MCF 10A (cell line): ENCODE data around the gene HCFC1. TPM values are rescaled to one million over a fixed set of nuclear protein-coding genes. Genes with fewer than 3 reads are reported as not detected.
A peak's percentile ranks its signal among the peaks of the same experiment; 100 is the strongest.

Experiments
- BruUV-seq: library from RNA; stranded (reverse); fragments of 400-500 nt; replicated peaks from 2 replicates; lab custom pipeline; 2021; lab: Mats Ljungman, UMichigan
- CTCF ChIA-PET: fragments of 300-600 bp; sonication (Branson Sonifier 250); formaldehyde crosslinking; extraction: SDS; loops from one replicate; lab custom pipeline; 2021; ENCODE audit warnings: antibody characterized with exemption, inconsistent platforms; lab: Yijun Ruan, JAX
- POLR2A ChIA-PET: fragments of 300-600, 350-650 bp; sonication (Branson Sonifier 250); formaldehyde crosslinking; extraction: SDS; loops from one replicate; lab custom pipeline; 2020; ENCODE audit warnings: antibody characterized with exemption, inconsistent platforms; lab: Yijun Ruan, JAX
- DNase-seq: peaks from one replicate; pipeline ENCODE4 v3.0.0-alpha.2; 2018; ENCODE audit not compliant: unreplicated experiment
- H3K27ac Mint-ChIP-seq: one replicate; pipeline ENCODE4 v1.8.0; 2022; ENCODE audit warnings: mild to moderate bottlenecking, low read depth, mixed read lengths; ENCODE audit not compliant: unreplicated experiment
- H3K27me3 Mint-ChIP-seq: one replicate; pipeline ENCODE4 v1.8.0; 2022; ENCODE audit warnings: mixed read lengths; ENCODE audit not compliant: insufficient read depth, unreplicated experiment
- H3K36me3 Mint-ChIP-seq: one replicate; pipeline ENCODE4 v1.8.0; 2022; ENCODE audit warnings: mild to moderate bottlenecking, moderate library complexity, mixed read lengths; ENCODE audit not compliant: insufficient read depth, unreplicated experiment
- H3K4me1 Mint-ChIP-seq: one replicate; pipeline ENCODE4 v1.8.0; 2022; ENCODE audit warnings: mixed read lengths; ENCODE audit not compliant: insufficient read depth, unreplicated experiment
- H3K4me3 Mint-ChIP-seq: one replicate; pipeline ENCODE4 v1.8.0; 2022; ENCODE audit warnings: mild to moderate bottlenecking, moderate library complexity, mixed read lengths; ENCODE audit not compliant: unreplicated experiment
- H3K9me3 Mint-ChIP-seq: one replicate; pipeline ENCODE4 v1.8.0; 2022; ENCODE audit warnings: mixed read lengths; ENCODE audit not compliant: unreplicated experiment
- intact Hi-C: fragments of 100-400 bp; cut with micrococcal nuclease; formaldehyde crosslinking; loops from 2 replicates; pipeline ENCODE4 v1.14.1; 2022
- total RNA-seq: library from RNA; stranded (reverse); gene quantifications from 2 replicates; pipeline ENCODE4 v1.2.3, GENCODE V29; 2022
- TF ChIP-seq, protein P1 (sequence below): fragments of 200-600 bp; IDR thresholded peaks from one replicate; pipeline ENCODE4 v1.8.0; 2022; ENCODE audit warnings: antibody characterized with exemption, mild to moderate bottlenecking; ENCODE audit not compliant: unreplicated experiment

HCFC1 gene
- total RNA-seq, 1 experiment from 2014 or later: 44.5 TPM

DNA sequence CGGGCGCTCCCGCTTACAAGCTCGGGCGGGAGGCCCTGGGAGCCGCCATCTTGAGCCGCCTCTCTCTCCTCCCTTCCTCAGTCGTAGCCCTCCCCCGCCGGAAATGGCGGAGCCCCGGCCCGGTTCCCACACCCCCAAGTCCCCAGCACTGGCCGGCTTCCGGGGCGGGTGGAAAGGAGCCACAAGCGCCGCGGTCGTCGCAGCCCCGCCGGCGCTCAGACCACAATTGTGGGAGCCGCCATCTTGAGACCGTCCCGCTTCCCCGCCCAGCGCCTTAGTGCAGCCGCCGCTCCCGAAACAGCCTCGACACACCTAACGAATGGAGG lies 531 bp downstream of the HCFC1 start:
- ChIA-PET CTCF (interaction anchor here (0.7 to 5.2 kb wide), 4 partner anchors 24 to 392 kb away, joined by 3 to 38 read pairs (median 6); partner anchors contain the start of gene RENBP), POLR2A (interaction anchor here (0.6 to 3.8 kb wide), 21 partner anchors 25 to 1030 kb away, joined by 3 to 15 read pairs (median 4); partner anchors contain the start of genes ARHGAP4, G6PD, IKBKG and RPL10)
- BruUV-seq: TSS peak; percentile 37
- Mint-ChIP-seq H3K27ac (peak overlapping the region; percentile 100), H3K9me3 (no peaks in the 10 kb centered on the region), H3K36me3 (peaks cover 4% of the 10 kb centered on the region), H3K4me1 (peaks cover 29% of the 10 kb centered on the region), H3K4me3 (peak overlapping the region; percentile 95), H3K27me3 (no peaks in the 10 kb centered on the region)
- TF ChIP-seq, protein P1, sequence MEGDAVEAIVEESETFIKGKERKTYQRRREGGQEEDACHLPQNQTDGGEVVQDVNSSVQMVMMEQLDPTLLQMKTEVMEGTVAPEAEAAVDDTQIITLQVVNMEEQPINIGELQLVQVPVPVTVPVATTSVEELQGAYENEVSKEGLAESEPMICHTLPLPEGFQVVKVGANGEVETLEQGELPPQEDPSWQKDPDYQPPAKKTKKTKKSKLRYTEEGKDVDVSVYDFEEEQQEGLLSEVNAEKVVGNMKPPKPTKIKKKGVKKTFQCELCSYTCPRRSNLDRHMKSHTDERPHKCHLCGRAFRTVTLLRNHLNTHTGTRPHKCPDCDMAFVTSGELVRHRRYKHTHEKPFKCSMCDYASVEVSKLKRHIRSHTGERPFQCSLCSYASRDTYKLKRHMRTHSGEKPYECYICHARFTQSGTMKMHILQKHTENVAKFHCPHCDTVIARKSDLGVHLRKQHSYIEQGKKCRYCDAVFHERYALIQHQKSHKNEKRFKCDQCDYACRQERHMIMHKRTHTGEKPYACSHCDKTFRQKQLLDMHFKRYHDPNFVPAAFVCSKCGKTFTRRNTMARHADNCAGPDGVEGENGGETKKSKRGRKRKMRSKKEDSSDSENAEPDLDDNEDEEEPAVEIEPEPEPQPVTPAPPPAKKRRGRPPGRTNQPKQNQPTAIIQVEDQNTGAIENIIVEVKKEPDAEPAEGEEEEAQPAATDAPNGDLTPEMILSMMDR: no peak
- DNase-seq: peak; percentile 96
- intact Hi-C loops: no loop called here

DNA sequence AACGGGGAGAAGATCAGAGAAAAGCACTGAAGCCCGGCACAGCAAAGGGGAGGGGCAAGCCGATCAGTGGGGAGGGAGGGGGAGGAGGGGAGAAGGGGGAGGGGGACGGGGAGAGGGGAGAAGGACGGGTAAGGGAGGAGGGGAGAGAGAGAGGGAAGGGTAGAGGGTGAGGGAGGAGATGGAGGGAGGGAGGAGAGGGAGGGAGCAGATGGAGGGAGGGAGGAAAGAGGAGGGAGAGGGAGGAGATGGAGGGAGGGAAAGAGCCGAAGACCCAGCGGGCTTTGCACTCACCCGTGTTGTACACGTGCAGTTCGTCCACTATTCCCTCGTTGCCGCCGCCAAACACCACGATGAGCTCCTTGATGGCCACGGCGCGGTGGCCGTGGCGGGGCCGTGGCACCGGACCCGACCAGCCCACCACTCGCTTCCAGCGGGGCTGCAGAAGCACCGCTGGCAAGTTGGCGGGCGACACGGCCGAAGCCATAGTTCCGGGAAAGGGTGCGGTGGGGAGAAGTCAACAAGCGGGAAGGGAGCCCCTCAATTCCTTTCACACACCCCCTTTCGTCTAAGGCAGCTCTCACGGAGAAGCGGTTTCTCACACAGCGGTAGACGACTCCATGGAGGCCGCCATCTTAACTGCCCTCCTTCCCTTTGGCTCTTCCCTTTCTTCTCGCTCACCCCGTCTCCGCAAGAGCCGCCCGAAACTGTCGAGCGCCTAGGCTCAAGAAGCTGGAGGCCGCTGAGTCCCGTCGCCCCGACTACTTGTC lies 1.1 kb downstream of the HCFC1 start:
- BruUV-seq: no TSS peak
- Mint-ChIP-seq H3K4me1 (peaks cover 29% of the 10 kb centered on the region), H3K4me3 (peak overlapping the region; percentile 95), H3K27me3 (no peaks in the 10 kb centered on the region), H3K9me3 (no peaks in the 10 kb centered on the region), H3K27ac (peak overlapping the region; percentile 100), H3K36me3 (peaks cover 4% of the 10 kb centered on the region)
- TF ChIP-seq, protein P1: no peak
- peak; percentile 58 for DNase-seq
- ChIA-PET CTCF (interaction anchor here (0.8 to 5.2 kb wide), 3 partner anchors 24 to 201 kb away, joined by 3 to 38 read pairs (median 8); partner anchors contain the start of gene RENBP), POLR2A (interaction anchor here (0.6 to 3.8 kb wide), 22 partner anchors 25 to 1029 kb away, joined by 3 to 15 read pairs (median 4); partner anchors contain the start of genes G6PD, IKBKG and RPL10)
- intact Hi-C loops: no loop called here

DNA sequence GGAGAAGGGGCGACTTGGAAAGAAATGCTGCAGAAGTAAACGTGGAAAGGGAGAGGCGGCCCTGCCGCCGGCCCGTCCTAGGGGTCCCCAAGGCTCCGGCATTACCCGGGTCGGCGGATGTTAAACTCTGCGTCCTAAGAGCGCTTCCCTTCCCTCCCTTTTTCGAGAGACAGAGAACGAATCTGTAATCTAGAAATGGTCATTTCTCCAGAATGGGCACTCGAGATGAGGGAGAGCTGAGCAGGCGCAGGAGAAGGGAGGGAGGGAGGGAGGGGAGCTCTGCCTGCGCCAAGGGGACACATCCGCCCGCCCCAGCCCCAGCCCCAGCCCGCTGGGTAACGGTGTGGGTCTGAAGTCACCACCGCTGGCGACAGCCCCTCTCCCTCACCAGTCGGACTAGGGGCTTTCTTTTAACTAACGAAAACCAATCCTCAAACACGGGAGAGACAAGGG lies 1.7 kb downstream of the HCFC1 start:
- peak overlapping the region; percentile 95 for H3K4me3 Mint-ChIP-seq
- H3K36me3 Mint-ChIP-seq: peaks cover 10% of the 10 kb centered on the region
- ChIA-PET CTCF (interaction anchor here (0.8 to 5.2 kb wide), 3 partner anchors 18 to 200 kb away, joined by 3 to 50 read pairs (median 38); partner anchors contain the start of gene RENBP), POLR2A (interaction anchor here (0.7 to 2.3 kb wide), 7 partner anchors 41 to 428 kb away, joined by 3 to 12 read pairs (median 6); partner anchors contain the start of genes EMD and RPL10)
- H3K27me3 Mint-ChIP-seq: no peaks in the 10 kb centered on the region
- no peak overlapping the region for H3K27ac Mint-ChIP-seq
- no peaks in the 10 kb centered on the region for H3K9me3 Mint-ChIP-seq
- no peak for DNase-seq
- TF ChIP-seq, protein P1: no peak
- H3K4me1 Mint-ChIP-seq: peaks cover 29% of the 10 kb centered on the region
- intact Hi-C loops: no loop called here
- no TSS peak for BruUV-seq
